Measurements from ENCODE around the gene CFAP74. TPM values are rescaled to one million over a fixed set of nuclear protein-coding genes. Genes with fewer than 3 reads are reported as not detected.

The CFAP74 gene, protein sequence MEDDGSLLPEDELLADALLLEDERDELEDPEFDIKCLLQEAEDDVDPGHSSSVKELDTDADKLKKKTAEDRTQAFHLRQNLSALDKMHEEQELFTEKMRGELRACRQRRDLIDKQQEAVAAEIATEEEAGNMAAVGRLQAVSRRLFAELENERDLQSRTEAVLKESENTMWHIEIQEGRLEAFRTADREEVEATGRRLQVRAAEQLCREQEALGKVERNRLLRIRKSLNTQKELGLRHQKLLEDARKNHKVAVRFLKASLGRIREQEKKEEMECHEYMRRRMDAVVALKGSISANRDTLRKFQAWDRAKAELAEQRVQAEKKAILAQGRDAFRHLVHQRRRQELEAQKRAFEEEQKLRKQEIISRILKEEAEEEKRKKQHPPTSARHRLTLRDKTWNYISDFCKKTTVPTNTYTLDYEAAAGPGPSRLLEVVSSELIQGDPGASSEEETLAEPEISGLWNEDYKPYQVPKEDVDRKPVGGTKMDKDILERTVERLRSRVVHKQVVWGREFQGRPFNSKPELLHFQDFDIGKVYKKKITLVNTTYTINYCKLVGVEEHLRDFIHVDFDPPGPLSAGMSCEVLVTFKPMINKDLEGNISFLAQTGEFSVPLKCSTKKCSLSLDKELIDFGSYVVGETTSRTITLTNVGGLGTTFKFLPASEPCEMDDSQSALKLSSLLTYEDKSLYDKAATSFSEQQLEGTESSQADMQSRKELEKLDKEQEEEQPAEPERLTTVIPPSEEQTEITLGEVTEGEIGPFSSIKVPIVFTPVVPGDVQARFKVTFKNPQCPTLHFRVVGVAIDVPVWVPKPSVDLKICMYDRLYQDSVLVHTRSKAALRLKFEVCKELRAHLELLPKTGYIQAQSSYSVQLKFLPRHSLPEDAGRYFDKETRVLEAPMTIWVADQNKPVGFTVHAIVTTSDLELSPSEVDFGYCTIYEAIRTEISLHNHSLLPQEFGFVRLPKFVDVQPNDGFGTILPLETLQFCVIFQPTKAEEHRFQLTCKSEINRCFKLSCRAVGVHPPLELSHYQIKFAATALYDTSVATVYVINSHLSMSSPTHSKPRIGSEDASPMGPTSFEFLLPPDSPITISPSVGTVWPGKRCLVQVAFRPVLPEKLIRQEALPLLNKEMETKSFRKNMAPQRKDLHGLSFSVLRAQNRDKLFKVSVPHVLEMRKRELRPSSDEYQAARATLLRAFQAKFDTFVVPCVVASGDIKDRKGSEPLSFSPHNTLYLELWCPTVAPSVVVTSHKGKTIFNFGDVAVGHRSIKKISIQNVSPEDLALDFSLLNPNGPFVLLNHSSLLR (N-terminal part only)
- total RNA-seq: under 0.01 TPM

DNA sequence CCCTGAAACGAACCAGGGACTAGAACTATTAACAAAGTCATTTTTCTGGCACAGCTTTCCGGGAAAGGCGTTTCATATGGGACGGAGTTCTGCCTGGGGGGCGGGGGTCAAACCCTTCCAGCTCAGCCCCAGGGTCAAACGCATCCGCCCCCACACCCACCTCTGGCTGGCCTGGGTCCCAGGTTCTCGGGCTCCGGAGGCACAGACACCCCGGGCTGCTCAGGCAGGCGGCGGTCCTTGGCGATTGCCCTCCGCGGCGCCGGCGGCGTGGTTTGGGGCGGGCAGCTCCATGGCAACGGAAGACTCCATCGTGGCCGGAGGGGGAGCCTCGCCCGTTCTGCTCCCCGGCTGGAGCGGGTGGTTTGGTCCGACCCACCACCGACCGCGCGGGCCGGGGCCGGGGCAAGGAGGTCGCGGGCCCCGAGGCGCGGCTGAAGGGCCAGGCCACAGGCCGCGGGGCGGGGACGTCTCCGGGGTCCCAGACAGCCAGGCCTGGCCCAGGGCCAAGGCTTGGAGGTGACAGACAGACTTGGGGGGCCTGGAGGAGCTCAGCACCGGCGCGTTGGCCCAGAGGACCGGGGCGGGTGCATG is at the start of gene CFAP74:
Gene CFAP74, minus strand, starts transcription at position 246 of the 591 bp plus-strand sequence. CDS start 12,830 bp downstream, outside the sequence.
- H3K4me1 ChIP-seq (ENCODE audit: control insufficient read depth in 3 of 3, insufficient read depth in 3 of 3, low read length in 3 of 3): no peaks in the 10 kb centered on the region
- H3K27me3 ChIP-seq (ENCODE audit: control insufficient read depth in 3 of 3, insufficient read depth in 3 of 3, low read length in 3 of 3): peaks cover 31 to 43% (median 43%) of the 10 kb centered on the region in 3 donors
- H3K4me3 ChIP-seq (ENCODE audit: low read length in 3 of 3): no peak within 1 kb of the TSS
- no peaks in the 10 kb centered on the region for H3K9me3 ChIP-seq (ENCODE audit: control insufficient read depth in 3 of 3, low read length in 3 of 3)
- no peaks in the 10 kb centered on the region for H3K36me3 ChIP-seq (ENCODE audit: control insufficient read depth in 3 of 3, insufficient read depth in 3 of 3, low read length in 3 of 3)
- no peak within 1 kb of the TSS for H3K9ac ChIP-seq (ENCODE audit: low read depth in 1 of 3, low read length in 3 of 3)
- no peak within 1 kb of the TSS for H3K27ac ChIP-seq (ENCODE audit: low read depth, low read length)

DNA sequence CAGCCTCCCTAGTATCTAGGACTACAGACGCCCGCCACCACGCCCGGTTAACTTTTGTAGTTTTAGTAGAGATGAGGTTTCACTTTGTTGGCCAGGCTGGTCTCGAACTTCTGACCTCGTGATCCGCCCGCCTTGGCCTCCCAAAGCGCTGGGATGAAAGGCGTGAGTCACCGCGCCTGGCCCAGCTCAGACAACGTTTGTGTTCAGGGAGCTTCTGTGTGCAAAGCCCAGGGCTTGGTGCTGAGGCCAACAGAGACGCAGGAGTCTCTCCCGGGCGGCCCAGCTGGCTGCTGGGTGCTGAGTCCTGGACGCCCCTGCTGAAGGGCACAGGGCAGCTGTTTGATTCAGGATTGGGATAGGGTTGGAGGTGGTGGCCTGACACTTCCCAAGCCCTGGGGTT is 49.6 kb upstream of the CFAP74 start:
- Histone ChIP-seq H3K4me3 (ENCODE audit: low read length in 3 of 3) (no peak overlapping the region), H3K27me3 (ENCODE audit: control insufficient read depth in 3 of 3, insufficient read depth in 3 of 3, low read length in 3 of 3) (peaks cover 31 to 50% (median 32%) of the 10 kb centered on the region in 3 donors), H3K9me3 (ENCODE audit: control insufficient read depth in 3 of 3, low read length in 3 of 3) (no peaks in the 10 kb centered on the region), H3K9ac (ENCODE audit: low read depth in 1 of 3, low read length in 3 of 3) (no peak overlapping the region), H3K27ac (ENCODE audit: low read depth, low read length) (no peak overlapping the region), H3K4me1 (ENCODE audit: control insufficient read depth in 3 of 3, insufficient read depth in 3 of 3, low read length in 3 of 3) (peaks cover 0 to 3% (median 0%) of the 10 kb centered on the region in 3 donors), H3K36me3 (ENCODE audit: control insufficient read depth in 3 of 3, insufficient read depth in 3 of 3, low read length in 3 of 3) (no peaks in the 10 kb centered on the region)

DNA sequence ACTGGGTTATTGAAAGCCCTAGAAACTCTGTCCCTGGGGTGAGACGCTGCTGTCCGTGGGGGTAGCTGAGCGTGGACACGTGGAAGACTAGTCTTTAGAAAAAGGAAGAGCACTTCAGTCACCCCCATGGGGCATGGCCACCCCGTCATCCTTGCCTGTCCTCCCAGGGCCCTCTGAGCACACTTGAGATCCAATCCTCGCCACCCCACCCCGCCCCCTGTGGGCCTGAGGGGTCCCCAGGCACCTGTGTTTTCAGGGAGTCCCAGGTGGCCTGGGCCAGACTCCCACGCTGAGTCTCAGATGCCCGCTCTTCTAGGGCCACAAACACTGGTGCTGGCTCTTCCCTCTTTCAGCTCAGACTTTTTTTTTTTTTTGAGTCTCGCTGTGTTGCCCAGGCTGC is 49.2 kb upstream of the CFAP74 start:
- Histone ChIP-seq H3K4me1 (ENCODE audit: control insufficient read depth in 3 of 3, insufficient read depth in 3 of 3, low read length in 3 of 3) (peaks cover 0 to 3% (median 0%) of the 10 kb centered on the region in 3 donors), H3K4me3 (ENCODE audit: low read length in 3 of 3) (no peak overlapping the region), H3K36me3 (ENCODE audit: control insufficient read depth in 3 of 3, insufficient read depth in 3 of 3, low read length in 3 of 3) (no peaks in the 10 kb centered on the region), H3K27me3 (ENCODE audit: control insufficient read depth in 3 of 3, insufficient read depth in 3 of 3, low read length in 3 of 3) (peaks cover 34 to 54% (median 37%) of the 10 kb centered on the region in 3 donors), H3K9ac (ENCODE audit: low read depth in 1 of 3, low read length in 3 of 3) (no peak overlapping the region), H3K27ac (ENCODE audit: low read depth, low read length) (no peak overlapping the region), H3K9me3 (ENCODE audit: control insufficient read depth in 3 of 3, low read length in 3 of 3) (no peaks in the 10 kb centered on the region)

DNA sequence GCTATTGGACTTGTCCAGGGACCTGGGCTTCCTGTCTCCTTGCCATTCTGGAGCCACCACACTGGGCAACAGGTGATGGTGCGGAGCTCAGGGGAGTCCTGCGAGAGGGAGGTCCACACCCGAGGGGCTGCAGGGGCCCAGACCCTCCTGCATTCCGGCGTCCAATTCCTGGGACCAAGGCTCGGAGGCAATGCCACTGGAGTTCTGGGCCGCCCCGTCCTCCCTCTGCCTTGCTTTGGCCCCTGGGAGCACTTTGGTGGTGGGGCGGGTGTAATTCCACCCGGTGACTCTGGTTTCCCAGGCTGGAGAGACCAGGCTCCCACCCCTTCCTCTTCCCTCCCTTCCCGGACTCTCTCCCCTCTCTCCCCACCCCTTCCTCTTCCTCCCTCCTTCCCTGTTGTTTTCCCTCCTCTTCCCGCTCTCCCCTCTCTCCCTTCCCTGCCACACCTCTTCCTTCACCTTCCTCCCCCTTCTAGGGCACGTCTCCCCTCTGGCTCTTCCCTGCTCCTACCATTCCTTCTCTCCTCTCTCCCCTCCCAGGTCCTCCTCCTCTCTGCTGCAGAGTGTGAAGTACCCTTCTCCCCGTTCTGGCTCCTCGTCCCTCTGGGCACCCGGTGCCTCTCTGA is 48.6 kb upstream of the CFAP74 start:
- peaks cover 39 to 60% (median 42%) of the 10 kb centered on the region in 3 donors for H3K27me3 ChIP-seq (ENCODE audit: control insufficient read depth in 3 of 3, insufficient read depth in 3 of 3, low read length in 3 of 3)

DNA sequence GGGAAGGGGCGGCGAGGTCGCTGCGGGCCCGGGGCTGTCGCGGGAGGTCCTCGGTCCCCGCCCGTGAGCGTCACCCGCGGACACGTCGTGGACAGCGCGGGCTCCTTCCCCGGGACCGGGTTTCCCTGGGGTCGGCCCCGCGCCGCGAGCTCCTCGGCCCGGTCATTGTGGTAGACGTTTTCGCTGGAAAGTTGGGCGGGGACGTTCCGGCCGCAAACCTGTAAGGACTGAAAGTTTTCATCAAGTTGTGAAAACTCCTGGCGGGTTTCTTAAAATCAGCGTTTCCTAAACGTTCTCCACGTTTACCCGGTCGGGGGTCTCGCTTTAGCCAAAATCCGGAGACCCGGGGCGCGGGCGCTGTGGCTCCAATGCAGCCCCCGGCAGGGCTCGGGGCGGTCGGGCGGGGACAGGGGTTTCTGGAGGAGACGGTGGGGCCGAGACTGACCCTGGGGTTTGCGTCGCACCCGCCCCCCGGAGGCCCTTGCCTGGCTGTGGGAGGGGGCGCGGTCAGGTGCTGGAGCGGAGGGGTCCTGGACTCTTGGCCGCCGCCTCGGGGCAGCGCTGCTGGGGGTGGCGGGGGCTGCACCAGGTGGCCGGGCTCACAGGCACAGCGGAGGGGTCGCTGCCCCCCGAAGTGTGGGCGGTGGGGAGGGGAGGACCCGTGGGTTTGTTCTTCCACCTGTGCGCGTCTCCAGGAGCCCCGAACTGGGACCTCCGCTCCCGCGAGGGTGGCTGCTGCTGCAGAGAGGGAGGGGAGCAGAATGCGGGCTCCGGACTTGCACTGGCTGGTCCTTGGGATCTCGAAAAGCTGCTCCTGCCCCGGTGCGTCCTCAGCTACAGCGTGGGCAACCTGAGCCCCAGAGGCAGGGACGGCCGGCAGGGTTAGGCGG is 47.5 kb upstream of the CFAP74 start:
- peaks cover 44 to 62% (median 51%) of the 10 kb centered on the region in 3 donors for H3K27me3 ChIP-seq (ENCODE audit: control insufficient read depth in 3 of 3, insufficient read depth in 3 of 3, low read length in 3 of 3)
- H3K4me3 ChIP-seq (ENCODE audit: low read length in 3 of 3): no peak overlapping the region
- H3K27ac ChIP-seq (ENCODE audit: low read depth, low read length): no peak overlapping the region
- H3K36me3 ChIP-seq (ENCODE audit: control insufficient read depth in 3 of 3, insufficient read depth in 3 of 3, low read length in 3 of 3): no peaks in the 10 kb centered on the region
- H3K9me3 ChIP-seq (ENCODE audit: control insufficient read depth in 3 of 3, low read length in 3 of 3): no peaks in the 10 kb centered on the region
- no peak overlapping the region for H3K9ac ChIP-seq (ENCODE audit: low read depth in 1 of 3, low read length in 3 of 3)
- H3K4me1 ChIP-seq (ENCODE audit: control insufficient read depth in 3 of 3, insufficient read depth in 3 of 3, low read length in 3 of 3): peaks cover 0 to 3% (median 2%) of the 10 kb centered on the region in 3 donors

More for the DNA sequence above, 48.6 kb upstream of the CFAP74 start:
- Histone ChIP-seq H3K9me3 (ENCODE audit: control insufficient read depth in 3 of 3, low read length in 3 of 3) (no peaks in the 10 kb centered on the region), H3K9ac (ENCODE audit: low read depth in 1 of 3, low read length in 3 of 3) (no peak overlapping the region), H3K36me3 (ENCODE audit: control insufficient read depth in 3 of 3, insufficient read depth in 3 of 3, low read length in 3 of 3) (no peaks in the 10 kb centered on the region), H3K4me3 (ENCODE audit: low read length in 3 of 3) (no peak overlapping the region), H3K27ac (ENCODE audit: low read depth, low read length) (no peak overlapping the region), H3K4me1 (ENCODE audit: control insufficient read depth in 3 of 3, insufficient read depth in 3 of 3, low read length in 3 of 3) (peaks cover 0 to 3% (median 0%) of the 10 kb centered on the region in 3 donors)

DNA sequence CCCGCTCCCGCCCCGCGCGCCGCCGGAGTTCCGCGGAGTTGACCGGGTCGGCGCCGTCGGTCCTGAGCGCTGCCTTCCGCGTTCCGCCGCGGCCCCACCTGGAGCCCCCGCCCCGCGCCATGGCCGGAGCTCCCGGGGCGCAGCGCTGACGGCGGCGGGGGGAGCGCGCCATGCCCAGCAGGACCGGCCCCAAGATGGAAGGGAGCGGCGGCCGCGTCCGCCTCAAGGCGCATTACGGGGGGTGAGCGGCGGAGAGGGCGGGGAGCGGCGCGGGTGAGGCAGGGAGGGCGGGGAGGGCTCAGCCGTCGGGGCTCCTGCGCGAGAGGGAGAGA is 46.8 kb upstream of the CFAP74 start:
- no peak overlapping the region for H3K27ac ChIP-seq (ENCODE audit: low read depth, low read length)

DNA sequence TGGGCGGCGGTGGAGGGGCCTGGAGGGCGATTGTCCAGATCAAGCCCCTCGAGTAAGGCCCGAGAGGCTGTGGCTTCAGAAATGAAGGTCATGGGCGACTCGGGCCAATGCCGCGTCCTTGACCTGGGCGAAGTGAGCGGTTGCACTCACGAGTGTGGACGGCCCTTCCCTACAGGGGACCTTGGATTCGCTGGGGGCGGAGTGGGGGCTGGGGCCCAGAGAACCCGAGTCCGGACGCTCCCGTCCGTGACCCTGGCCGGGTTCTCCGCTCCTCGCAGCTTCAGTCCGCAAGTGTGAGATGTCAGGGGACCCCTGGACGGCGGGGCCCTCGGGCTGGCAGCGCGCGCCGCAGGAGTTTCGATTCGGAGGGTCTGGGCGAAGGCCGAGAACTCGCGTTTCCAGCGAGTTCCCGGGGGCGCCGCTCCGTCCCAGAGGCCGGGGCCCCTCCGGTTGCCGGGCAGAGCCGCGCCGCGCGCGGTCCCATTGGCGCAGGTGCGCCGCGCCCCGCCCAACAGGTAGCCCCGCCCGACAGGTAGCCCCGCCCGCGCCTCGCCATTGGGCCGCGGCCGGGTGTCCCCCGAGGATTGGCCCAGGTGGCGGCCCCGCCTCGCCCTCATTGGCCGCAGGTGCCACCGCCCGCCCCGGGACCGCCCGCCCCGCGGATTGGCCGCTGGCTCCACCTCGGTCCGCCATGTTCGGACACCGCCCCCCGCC is 46.3 kb upstream of the CFAP74 start, which contains the start of gene PRKCZ:
Gene PRKCZ, plus strand, starts transcription at position 694 of the 714 bp plus-strand sequence. CDS start 220 bp downstream, outside the sequence.
- Histone ChIP-seq H3K27ac (ENCODE audit: low read depth, low read length) (no peak within 1 kb of the TSS), H3K36me3 (ENCODE audit: control insufficient read depth in 3 of 3, insufficient read depth in 3 of 3, low read length in 3 of 3) (no peaks in the 10 kb centered on the region), H3K9ac (ENCODE audit: low read depth in 1 of 3, low read length in 3 of 3) (no peak within 1 kb of the TSS), H3K9me3 (ENCODE audit: control insufficient read depth in 3 of 3, low read length in 3 of 3) (no peaks in the 10 kb centered on the region), H3K27me3 (ENCODE audit: control insufficient read depth in 3 of 3, insufficient read depth in 3 of 3, low read length in 3 of 3) (peaks cover 54 to 67% (median 60%) of the 10 kb centered on the region in 3 donors), H3K4me3 (ENCODE audit: low read length in 3 of 3) (peak within 1 kb of the TSS in 2 of 3 donors; percentile 29 to 36), H3K4me1 (ENCODE audit: control insufficient read depth in 3 of 3, insufficient read depth in 3 of 3, low read length in 3 of 3) (peaks cover 11 to 14% (median 11%) of the 10 kb centered on the region in 3 donors)

More for the DNA sequence above, 46.8 kb upstream of the CFAP74 start:
- H3K36me3 ChIP-seq (ENCODE audit: control insufficient read depth in 3 of 3, insufficient read depth in 3 of 3, low read length in 3 of 3): no peaks in the 10 kb centered on the region
- no peak overlapping the region for H3K4me3 ChIP-seq (ENCODE audit: low read length in 3 of 3)
- H3K9me3 ChIP-seq (ENCODE audit: control insufficient read depth in 3 of 3, low read length in 3 of 3): no peaks in the 10 kb centered on the region
- H3K27me3 ChIP-seq (ENCODE audit: control insufficient read depth in 3 of 3, insufficient read depth in 3 of 3, low read length in 3 of 3): peaks cover 50 to 62% (median 57%) of the 10 kb centered on the region in 3 donors
- H3K4me1 ChIP-seq (ENCODE audit: control insufficient read depth in 3 of 3, insufficient read depth in 3 of 3, low read length in 3 of 3): peaks cover 5 to 9% (median 6%) of the 10 kb centered on the region in 3 donors
- no peak overlapping the region for H3K9ac ChIP-seq (ENCODE audit: low read depth in 1 of 3, low read length in 3 of 3)

DNA sequence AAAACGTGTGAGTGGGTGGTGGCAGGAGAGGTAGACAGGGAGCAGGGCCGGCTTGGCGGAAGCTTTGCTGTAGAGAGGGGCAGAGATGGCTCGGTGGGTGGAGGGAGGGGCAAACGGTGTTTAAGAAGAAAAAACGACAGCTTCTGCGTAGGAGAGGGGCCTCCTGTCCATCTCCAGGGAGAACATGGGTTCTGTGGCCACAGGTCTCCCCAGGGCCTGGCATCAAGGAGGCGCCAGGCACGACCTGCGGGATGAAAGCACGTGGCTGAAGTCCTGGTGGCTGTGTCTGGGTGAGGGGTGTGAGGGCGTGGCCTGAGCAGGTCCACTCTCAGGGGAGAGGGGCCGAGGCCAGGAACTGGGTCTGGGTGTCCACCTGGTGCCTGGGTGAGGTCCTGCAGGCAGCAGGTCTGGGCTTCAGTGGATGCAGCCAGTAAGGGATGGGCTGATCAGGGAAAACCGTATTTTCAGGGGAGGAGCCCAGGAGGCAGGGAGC is 45.7 kb upstream of the CFAP74 start:
- no peaks in the 10 kb centered on the region for H3K9me3 ChIP-seq (ENCODE audit: control insufficient read depth in 3 of 3, low read length in 3 of 3)
- no peak overlapping the region for H3K9ac ChIP-seq (ENCODE audit: low read depth in 1 of 3, low read length in 3 of 3)
- no peaks in the 10 kb centered on the region for H3K36me3 ChIP-seq (ENCODE audit: control insufficient read depth in 3 of 3, insufficient read depth in 3 of 3, low read length in 3 of 3)
- peaks cover 56 to 72% (median 60%) of the 10 kb centered on the region in 3 donors for H3K27me3 ChIP-seq (ENCODE audit: control insufficient read depth in 3 of 3, insufficient read depth in 3 of 3, low read length in 3 of 3)
- peak overlapping the region in 1 of 3 donors; percentile 36 for H3K4me3 ChIP-seq (ENCODE audit: low read length in 3 of 3)
- no peak overlapping the region for H3K27ac ChIP-seq (ENCODE audit: low read depth, low read length)
- H3K4me1 ChIP-seq (ENCODE audit: control insufficient read depth in 3 of 3, insufficient read depth in 3 of 3, low read length in 3 of 3): peaks cover 11 to 15% (median 13%) of the 10 kb centered on the region in 3 donors
